ENCODE data around the gene SLC7A6.
A peak's percentile ranks its signal among the peaks of the same experiment; 100 is the strongest.

SLC7A6 gene

DNA sequence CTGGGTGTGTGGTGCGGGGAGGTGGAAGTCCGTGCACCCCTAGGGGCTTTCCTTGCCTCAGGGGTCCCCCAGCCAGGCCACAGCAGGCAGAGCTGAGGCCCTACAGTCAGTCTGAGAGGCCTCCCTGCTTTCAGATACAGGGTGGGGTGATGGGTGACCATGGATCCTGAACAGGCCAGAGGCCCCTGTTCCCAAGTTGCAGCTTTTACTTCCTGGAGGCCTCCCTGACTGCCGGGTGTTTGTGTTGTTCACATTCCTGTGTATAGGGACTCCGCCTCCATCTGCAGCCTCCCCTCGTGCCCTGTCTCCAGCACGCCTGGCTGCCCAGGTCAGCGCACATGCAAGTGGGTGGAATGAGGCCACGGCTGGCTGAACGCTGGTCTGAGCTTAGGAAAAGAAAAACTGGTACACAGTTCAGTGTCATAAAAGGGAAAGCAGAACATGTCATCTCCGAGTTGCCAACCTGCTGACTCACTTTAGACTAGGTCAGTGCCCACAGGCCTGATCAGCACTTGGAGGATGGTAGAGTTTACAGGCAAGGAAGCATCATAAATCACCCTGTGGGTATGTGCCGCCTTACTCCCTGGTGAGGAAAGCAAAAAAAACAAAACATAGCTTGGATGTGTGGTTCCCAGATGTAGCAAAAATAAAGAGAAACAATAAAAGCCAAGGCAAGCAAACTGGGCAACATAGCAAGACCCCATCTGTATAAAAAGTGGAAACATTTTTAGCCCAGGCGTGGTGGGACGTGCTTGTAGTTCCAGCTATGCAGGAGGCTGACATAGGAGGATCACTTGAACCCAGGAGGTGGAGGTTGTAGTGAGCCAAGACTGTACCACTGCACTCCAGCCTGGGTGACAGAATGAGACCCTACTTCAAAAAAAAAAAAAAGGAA is 6.2 kb upstream of the SLC7A6 start:
- DNase-seq = peak; percentile 88

DNA sequence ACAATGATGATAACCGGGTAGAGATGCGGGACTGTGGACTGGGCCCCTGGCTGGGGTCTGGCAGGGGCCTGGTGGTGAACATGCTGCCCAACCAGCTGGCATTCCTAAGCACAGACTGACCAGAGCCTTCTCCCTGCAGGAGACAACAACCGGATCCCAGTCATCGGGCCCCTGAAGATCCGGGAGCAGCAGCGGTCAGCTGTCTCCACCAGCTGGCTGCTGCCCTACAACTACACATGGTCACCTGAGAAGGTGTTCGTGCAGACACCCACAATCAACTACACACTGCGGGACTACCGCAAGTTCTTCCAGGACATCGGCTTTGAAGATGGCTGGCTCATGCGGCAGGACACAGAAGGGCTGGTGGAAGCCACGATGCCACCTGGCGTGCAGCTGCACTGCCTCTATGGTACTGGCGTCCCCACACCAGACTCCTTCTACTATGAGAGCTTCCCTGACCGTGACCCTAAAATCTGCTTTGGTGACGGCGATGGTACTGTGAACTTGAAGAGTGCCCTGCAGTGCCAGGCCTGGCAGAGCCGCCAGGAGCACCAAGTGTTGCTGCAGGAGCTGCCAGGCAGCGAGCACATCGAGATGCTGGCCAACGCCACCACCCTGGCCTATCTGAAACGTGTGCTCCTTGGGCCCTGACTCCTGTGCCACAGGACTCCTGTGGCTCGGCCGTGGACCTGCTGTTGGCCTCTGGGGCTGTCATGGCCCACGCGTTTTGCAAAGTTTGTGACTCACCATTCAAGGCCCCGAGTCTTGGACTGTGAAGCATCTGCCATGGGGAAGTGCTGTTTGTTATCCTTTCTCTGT is 5.1 kb upstream of the SLC7A6 start:
- no peak for DNase-seq

DNA sequence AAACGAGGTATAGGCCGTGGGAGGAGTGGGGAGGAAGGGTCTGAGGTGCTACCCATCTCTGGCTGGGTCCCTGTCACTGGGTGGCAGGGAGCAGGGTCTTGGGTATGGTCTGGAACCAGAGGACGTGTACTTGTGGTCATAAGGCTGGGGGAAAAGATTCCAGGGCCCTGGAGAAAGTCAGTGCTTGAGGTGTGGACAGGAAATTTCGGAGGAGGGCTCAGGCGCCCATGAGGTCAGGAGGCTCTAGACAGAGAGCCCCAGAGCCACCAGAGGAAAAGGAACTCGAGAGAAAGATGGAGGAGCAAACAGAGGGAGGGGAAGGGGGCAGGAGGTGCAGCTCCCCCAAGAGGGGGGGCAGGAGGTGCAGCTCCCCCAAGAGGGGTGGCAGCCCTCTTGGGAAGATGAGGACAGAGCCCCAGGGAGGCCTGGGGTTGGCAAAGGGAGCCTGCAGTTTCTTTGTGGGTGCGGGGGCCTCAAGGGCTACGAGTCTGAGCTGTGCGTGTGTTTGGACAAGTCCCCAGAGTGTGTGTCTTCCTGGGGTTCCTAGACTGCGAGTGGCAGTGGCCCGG is 683 bp upstream of the SLC7A6 start:
- no peak for DNase-seq

DNA sequence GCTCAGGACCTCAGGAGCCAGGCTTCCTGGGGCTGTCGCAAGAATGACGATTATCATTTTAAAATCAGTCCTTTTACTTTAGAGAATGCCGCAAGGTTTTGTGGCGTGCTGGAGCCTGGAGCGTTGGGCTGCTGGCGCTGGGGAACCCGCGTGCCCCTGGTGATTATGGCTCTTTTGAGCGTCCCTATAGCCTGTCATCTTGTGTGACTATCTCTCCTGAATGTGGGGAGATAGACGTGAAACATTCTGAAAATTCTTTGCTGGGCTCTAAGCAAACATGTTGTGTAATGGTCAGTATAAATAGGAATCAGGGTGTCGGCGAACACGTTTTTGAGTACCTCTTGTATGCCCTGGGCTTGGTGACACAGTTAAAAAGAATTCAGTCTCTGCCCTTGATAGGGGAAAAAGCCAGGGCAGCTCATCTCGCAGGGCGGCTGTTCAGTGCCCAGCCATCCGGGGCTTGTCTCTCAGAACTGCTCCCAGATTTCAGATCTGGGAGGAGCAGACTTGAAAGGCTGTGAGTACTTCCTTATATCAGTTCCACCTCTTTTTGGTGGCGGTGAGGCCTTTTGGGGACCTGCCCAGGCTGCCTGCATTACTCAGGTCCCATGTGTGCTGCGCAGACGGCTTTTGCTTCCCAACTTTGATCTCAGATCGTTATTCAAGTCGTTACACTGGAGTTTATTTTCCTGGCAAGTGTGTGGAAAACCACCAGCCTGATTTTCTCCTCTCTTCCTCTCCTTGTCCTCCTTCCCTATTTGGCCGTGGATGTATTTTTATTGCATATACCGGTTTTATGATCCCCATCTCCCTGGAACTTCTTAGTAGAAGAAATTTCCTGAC is 973 bp downstream of the SLC7A6 start:
- peak; percentile 80 for DNase-seq

DNA sequence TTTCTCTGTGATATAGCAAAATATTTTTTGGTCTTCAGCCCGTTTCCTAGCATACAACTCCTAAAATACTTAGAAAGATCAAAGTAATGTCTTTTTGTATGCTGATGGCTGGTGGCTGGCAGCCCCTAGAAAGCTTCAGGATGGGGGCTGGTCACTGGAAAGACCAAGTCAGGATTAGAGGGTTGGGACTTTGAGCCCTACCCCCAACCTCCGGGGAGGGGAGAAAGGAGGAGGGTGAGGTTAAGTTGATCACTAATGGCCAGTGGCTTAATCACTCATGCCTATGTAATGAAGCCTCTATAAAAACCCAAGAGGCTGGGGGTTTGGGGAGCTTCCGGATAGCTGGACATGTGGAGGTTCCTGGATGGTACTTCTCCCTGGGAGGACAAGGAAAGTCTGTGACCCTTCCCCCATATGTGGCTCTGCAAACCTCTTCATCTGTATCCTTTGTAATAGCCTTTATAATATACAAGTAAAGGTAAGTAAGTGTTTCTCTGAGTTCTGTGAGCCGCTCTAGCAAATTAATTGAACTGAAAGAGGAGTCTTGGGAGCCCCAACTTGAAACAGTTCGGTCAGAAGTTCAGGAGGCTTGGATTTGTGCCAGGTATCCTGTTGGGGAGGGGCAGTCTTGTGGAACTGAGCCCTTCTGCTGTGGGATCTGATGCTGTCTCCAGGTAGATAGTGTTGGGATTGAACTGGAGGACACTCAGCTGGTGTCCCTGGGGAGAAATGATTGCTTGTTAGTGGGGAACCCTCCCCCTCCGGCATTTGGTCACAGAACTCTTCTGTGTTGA is 3.5 kb downstream of the SLC7A6 start:
- DNase-seq = peak; percentile 61

DNA sequence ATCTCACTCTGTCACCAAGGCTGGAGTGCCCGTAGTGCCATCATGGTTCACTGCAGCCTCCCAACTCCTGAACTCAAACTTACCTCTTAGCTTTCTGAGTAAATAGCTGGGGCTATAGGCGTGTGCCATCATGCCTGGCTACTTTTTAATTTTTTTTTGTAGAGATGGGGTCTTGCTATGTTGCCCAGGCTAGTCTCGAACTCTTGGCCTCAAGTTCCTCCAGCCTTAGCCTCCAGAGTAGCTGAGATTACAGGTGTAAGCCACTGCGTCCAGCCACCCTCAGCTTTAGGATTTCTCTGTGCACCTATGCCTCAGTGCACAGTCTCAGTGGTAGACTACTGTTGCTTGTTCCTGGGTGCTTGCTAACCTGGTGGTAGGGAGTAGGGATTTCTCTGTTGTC is 5.5 kb downstream of the SLC7A6 start:
- no peak for DNase-seq

DNA sequence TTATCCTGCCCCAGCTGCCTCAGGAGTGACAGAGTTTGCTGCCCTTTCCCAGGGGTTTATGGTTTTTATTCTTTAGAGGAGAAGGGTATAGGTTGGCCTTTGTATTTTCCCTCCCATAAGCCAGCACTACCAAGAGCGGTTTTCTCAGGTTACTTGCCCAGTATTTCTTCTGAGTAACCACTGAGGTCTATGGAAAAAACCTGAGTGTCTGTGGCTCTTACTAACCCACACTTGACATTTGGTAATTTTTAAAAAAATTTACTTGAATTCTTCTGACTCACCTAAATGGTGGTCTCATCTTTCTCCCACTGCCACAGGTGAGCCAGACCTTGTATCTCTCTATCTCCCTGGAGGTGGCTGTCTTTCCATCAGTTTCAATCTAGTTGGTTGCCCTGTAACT is 6.0 kb downstream of the SLC7A6 start:
- no peak for DNase-seq

DNA sequence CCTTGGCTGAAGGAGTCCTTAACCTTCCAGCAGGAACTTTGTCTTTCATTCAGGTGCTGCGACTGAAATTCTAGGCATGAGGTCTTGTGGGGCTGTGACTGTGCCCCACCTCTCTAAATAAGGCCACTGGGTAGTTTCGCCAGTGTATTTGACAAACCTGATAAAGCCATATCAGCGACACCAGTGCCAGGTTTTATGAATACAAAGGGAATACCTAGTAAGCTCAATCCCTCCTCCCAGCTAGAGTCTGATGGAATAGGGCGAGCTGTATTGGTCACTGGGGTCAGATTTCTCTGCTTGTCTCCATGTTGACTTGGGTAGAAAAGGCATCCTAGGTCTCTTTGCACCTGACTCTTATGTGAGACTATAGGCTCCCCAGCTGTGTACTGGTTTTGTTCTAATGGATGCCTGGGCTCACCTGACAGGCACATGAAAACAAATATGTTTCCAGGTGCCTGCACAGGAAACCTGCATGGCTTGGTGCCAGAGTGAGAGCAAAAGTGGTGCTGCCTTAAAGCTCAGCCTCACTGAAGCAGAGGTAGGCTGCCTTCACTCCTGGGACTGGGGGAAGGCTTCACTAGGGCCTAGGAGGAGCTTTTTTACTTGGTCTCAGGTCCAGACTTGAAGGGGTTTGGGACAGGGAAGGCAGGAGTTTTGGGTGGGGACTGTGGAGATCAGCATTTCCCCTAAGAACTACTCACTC is 8.3 kb downstream of the SLC7A6 start:
- no peak for DNase-seq

DNA sequence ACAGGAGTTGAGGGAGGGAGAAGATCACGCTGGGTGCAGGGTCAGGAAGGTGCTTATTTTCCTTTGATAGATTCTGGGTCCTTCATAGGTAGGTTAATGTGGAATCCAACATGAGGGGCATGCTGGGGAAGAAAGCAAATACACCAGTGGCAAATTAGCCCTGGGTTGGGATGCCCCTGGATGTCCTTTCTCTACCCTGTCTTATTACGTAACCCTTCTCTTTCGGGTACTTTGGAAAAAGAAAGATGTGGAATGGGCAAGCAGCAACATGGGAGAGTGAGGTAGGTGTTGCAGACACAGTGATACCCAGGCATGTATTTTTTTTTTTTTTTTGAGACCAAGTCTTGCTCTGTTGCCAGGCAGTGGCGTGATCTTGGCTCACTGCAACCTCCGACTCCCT is 9.1 kb downstream of the SLC7A6 start:
- DNase-seq = no peak

DNA sequence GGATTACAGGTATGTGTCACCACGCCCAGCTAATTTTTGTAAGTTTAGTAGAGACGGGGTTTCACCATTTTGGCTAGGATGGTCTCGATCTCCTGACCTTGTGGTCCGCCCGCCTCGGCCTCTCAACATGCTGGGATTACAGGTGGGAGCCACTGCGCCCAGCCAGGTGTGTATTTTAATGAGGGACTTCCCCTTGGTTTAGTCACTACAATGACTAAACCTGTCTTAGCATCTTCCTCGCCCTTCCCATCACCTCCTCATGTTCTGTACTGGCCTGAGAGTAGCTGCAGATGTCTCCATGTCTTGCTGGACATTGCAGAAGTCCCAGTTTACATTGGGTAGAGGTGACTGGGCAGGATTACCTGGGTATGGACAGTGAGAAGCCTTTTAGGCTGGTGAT is 9.6 kb downstream of the SLC7A6 start:
- DNase-seq = no peak

DNA sequence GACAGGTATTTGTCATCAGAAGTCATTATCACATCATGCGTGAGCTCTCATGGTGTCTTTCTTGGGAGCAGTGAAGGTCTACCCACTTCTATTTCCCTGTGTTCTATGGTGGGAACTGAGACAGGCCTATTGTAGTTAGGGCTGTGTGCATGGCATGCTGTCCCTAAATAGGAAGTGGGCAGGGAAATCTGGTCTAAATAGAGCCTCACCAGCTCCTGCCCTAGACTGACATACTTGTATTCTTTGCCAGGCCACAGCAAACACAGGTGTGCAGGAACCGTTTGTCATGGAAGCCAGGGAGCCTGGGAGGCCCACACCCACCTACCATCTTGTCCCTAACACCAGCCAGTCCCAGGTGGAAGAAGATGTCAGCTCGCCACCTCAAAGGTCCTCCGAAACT is 10.1 kb downstream of the SLC7A6 start:
- no peak for DNase-seq

DNA sequence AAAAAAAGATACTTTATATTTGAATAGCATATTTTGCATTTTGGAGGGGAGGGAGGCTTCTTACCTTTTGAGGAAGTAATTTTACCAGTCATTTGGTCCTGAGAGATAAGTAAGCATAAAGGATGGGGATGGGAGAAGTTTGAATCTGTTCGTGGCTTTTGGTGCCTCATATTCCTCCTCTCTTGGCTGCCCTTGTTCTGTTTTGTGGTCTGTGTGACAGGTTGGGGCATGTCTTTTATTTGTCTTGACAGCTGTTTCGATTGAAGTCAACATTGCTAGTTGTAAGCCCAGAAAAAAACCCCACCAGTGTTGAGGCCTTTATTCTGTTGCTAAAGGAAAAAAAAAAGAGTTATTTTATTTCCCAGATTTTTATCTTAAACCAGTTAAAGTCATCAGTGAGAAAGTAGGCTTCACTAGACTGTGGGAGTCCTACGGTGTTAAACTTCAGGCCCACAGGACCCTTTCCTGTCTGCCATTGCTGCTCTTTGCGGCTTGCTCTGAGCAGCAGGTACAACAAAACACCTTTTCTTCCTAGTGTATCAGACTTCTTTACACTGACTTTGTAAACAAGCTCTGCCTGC is 11.4 kb downstream of the SLC7A6 start:
- DNase-seq = peak; percentile 28

DNA sequence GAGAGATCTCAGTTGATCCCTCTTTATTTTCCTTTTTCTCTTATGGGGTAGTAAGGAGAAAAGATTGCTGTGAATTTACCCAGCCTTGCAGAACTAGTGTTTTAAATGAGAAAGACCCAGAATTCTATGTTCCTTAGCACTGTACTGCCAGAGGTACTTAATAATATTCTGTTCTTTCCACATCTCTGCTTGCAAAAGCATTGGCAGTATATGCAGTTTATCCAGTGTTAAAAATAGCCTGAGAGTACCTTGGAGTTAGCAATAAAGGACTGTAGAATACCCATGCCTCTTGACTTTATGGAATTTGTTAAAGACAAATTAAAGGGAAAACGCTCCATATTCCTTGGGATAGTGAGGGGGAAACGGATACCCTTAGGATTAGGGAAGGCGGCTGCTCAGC is 11.9 kb downstream of the SLC7A6 start:
- DNase-seq = no peak

DNA sequence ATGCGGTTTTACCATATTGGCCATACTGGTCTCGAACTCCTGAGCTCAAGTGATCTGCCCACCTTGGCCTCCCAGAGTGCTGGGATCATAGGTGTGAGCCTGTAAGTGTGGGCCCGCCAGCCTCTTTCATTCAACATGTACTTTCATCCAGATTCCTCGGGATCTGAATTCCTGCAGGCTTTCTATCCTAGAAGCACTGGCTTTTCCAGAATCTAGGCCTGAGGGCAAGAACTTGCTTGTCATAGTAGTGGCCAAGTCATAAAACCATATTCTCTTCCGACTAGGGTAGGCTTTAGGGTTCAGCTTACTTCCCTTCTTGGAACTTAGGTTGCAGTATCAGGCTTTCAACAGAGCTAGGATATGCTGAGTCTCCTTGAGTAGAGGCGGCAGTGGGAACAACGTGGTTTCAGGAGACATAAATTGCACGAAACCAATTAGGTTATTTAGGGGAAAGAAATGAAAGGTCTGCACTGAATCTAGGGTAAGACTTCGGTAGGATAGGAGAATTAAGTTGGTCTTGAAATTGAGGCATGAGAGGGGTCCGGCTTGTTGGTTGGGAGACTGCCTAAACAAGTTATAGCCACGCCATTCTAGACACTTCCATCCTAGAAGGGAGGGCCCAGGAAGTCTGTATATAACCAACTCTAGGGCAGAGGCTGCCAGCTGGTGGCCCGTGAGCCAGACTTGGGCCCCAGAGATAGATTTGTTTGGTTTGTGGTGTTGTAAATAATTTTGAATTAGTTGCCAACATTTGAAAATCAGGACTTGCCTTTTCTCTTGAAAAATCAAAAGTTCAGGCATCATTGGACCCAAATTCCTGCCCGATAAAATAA is 15.6 kb downstream of the SLC7A6 start:
- DNase-seq = no peak

DNA sequence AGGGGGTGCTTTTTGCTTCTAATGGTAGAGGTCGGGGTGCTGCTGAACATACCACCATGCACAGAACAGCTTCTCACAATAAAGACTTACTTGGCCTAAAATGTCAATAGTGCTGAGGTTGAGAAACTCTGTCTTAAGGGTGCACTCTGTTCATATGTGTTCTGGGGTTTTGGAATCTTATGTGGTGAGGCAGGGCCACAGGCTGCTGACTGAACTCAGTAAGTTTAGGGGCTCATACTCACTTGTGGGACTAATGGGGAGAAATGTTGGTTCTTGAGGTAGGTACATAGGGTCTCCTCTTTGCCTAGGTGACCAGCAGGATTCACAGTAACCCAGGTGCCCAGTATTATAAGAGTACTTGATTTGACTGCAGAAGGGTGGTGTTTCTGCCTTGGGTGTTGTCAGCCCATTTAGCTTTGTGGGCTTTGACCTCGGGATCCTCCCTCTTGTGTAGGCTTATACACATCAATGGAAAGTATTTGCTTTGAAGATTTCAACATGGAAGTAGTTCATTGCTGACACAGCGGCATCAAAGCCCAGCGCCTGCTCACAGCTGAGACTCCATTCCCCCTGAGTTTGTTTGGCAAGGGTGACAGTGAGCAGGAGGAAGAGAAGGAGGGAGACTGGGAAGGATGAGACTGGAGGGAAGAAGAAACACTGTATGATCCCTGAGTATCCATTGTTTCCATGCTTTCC is 17.2 kb downstream of the SLC7A6 start:
- DNase-seq = no peak

DNA sequence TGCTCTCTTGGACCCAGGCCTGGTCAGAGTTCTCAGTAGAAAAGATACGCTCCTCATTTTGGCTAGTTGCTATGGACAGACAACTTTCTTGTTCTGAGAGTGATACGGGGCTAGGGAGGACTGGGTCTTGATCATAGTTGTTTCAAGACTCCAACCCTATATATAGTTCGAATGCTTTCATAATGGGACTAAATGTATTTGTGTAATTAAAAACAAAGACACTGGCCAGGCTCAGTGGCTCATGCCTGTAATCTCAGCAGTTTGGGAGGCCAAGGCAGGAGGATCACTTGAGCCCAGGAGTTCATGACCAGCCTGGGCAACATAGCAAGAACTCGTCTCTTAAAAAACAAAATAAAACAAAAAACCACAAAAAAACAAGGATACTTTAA is 17.7 kb downstream of the SLC7A6 start:
- no peak for DNase-seq

DNA sequence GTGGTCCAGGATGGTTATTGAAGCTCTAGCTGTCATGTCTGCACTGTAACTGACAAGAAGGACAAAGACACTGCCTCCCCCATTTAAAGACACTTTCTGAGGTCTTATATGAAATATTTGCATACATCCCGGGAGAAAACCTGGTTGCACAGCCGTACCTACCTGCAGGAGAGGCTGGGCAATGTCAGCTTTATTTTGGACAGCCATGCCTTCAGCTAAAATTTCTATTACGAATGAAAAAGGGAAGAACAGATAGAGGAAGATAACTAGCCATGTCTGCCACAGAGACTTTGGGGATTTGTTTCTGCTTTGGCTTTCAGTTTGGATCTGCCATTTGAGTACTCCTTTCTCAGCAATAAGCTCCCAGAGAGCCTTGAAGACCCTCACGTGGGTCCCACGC is 19.0 kb downstream of the SLC7A6 start:
- no peak for DNase-seq

DNA sequence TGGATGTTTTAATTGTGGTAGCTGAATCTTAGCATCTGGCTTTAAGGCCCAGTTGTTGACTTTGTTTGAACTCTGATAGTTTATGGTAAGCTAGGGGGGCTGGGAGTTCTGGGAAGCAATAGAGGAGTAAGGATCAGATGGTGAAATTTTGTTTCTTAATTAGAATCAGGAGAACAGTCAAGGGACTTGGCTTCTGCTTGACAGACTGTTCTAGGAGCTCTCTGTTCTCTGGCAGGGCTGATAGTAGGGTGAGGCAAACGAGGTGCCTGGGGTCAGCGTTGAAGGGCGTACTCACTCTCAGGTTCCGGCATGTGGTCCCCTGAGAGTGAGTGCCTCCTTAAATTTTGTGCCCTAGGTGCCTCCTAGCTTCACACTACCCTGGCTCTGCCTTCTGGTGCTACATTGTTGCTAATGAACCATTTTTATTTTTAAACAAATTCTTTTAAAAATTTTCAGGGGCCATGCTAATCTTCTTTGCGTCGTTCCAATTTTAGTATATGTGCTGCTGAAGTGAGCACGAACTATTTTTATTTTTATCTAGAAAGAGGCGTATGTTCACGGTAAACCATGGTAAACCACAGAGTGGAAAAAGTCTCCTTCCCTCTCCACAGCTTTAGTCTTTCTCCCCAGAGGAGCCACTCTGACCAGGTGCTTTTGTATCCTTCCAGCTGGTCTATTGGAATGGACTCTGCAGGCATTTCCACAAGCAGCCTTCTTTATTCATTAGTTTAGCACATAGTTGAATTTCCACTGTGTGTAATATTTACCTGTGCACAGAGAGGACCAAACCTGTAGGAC is 19.7 kb downstream of the SLC7A6 start:
- DNase-seq = no peak

DNA sequence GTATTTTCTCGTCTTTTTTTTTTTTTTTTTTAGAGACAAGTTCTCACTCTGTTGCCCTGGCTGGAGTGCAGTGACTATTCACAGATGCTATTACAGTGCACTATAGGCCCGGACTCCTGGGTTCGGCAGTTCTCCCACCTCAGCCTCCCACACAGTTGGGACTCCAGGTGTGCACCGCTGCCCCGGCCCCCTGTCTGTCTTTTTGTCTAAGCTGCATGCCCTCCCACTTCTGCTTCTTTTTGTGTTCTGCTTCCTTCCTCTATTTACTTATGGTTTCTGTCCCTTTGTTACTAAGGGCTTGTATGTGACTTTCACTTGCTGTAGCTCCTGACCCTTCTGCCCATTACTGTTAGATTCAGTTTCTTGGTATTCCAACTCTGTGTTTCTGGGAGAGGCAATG is 20.5 kb downstream of the SLC7A6 start:
- DNase-seq = no peak
